ENCODE measurements around the gene ITPR1.

ITPR1 gene

DNA sequence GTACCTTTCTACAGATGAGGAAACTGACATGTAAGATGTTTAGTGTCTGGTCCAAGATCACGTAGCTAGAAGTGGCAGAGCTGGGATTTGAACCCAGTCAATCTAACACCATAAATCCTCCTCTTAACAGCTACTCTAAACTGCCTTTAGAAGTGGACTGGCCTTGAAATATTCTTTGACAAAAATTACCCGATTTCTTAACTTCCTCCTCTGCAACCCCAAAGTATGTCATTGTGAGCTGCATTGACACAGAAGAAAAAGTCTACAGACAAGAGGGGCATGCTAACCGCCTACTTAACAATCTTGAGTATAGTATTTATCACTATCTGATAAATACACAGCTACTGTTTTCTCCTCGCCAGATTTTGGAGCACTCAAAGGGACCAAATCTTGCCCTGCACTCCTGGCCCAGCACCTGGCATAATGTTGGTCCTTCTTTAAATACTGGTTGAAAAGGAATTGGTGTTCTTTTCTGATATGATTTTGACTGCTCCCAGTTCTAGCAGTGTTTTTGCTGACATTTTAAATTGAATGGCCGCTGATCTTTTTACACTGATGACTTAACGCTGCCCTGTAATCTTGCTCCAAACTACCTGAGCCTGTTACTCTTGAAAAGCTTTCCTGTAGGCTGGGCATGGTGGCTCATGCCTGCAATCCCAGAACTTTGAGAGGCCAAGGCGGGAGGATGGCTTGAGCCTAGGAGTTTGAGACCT lies 36.9 kb downstream of the ITPR1 start:
- no peak overlapping the region for H3K4me3 ChIP-seq (ENCODE audit: low read depth, low read length)
- no peaks in the 10 kb centered on the region for H3K36me3 ChIP-seq (replicated peaks)
- DNase-seq, result no peak
- H3K27ac ChIP-seq, result no peak overlapping the region
- no peaks in the 10 kb centered on the region for H3K27me3 ChIP-seq (replicated peaks)
- TF ChIP-seq, protein P1, sequence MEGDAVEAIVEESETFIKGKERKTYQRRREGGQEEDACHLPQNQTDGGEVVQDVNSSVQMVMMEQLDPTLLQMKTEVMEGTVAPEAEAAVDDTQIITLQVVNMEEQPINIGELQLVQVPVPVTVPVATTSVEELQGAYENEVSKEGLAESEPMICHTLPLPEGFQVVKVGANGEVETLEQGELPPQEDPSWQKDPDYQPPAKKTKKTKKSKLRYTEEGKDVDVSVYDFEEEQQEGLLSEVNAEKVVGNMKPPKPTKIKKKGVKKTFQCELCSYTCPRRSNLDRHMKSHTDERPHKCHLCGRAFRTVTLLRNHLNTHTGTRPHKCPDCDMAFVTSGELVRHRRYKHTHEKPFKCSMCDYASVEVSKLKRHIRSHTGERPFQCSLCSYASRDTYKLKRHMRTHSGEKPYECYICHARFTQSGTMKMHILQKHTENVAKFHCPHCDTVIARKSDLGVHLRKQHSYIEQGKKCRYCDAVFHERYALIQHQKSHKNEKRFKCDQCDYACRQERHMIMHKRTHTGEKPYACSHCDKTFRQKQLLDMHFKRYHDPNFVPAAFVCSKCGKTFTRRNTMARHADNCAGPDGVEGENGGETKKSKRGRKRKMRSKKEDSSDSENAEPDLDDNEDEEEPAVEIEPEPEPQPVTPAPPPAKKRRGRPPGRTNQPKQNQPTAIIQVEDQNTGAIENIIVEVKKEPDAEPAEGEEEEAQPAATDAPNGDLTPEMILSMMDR (IDR thresholded peaks at IDR 0.05; ENCODE audit: low read depth, low read length, missing control alignments), result no peak
- in situ Hi-C loops (cut with HindIII; ENCODE audit: low pct_ligation_motif_present, low sequenced_read_pairs), result no loop called here

DNA sequence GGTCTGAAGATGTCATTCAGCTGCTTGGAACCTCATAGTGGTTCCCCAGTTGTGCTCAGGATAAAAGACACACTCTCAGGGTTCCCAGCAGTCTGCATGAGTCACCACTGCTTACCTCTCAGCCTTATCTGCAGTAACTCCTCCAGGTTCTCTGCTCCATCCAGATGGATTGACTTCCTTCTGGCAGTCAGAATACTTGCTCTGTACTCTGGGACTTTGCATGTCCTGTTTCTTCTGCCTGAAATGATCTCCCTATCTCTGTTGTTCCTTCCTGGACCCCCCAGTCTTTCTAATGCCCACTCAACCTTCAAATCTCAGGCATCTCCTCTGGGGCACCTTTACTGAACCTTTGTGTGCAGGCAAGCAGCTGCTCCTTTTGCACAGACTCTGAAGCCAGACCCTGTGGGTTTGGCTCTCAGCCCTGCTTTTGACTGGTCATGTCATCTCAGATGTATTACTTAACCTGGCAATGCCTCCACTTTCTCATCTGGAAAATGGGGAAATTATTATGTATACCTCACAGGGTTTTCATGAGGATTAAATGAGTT lies 38.4 kb downstream of the ITPR1 start:
- Histone ChIP-seq H3K27me3 (replicated peaks) (no peaks in the 10 kb centered on the region), H3K4me3 (ENCODE audit: low read depth, low read length) (no peak overlapping the region), H3K36me3 (replicated peaks) (no peaks in the 10 kb centered on the region), H3K27ac (no peak overlapping the region)
- in situ Hi-C loops (cut with HindIII; ENCODE audit: low pct_ligation_motif_present, low sequenced_read_pairs), result no loop called here
- TF ChIP-seq, protein P1 (IDR thresholded peaks at IDR 0.05; ENCODE audit: low read depth, low read length, missing control alignments), result no peak
- DNase-seq, result no peak

DNA sequence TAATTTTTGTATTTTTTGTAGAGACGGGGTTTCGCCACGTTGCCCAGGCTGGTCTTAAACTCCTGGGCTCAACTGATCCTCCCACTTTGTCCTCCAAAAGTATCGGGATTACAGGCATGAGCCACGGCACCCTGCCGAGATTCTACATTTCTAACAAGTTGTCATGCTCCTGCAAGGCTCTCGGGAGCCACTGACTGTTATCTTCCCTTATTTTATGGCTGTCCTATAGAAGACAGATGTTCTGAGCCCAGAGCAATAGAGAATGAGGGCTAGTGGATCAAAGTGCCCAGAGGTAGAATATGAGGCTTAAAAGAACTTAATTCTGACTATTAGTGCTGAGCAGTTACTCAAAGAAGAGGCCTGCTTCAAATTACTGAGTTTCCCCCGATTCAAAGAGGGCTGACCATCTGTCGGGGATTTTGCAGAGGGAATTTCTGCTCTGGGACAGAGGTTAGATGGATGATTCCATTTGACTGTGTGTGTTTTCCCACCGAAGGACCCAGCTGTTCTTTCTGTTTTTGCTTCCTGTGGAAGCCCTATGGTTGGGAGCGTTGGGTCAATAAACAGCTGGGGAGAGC lies 39.5 kb downstream of the ITPR1 start:
- DNase-seq, result no peak
- no peaks in the 10 kb centered on the region for H3K27me3 ChIP-seq (replicated peaks)

DNA sequence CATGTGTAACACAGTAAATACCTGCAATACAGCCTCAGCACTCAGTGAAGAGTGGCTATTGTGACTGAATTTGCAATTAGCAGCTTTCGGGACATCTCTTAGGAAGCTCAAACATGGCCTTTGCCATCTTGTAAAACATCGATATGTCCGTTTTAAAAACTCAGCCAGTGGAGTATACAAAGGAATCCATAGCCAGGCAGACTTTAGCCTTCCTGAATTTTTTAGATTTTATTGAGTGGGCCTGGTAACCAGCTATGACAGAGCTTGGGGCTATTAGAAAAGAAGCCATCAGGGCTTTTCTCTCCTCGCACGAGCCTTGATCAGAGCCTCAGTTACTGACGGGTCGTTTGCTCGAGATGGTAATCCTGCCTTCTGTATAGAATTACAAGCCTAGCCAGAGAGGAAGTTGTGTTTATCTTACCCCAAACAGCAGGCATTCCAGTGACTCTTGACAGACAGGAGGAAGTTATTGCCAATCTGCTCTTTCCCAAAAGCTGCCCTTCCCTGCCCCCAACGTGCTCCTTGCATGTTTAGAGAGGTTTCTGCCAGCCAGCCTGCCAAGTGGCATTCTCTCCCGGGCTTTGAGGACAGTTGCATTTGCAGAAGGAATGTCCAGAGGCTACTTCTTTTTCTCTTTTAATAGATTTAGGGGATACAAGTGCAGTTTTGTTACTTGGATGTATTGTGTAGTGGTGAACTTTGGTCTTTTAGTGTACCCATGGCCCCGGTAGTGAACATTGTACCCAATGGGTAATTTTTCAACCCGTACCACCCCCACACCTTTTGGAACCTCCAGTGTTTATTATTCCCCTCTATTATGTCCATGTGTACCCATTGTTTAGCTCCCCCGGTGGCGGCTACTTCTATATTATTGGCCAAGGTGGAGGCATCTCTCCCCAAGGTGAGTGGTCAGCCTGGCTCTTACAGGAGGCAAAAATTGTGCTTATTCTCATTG lies 40.6 kb downstream of the ITPR1 start:
- DNase-seq, result no peak
- H3K27ac ChIP-seq, result no peak overlapping the region
- no peaks in the 10 kb centered on the region for H3K27me3 ChIP-seq (replicated peaks)
- no peaks in the 10 kb centered on the region for H3K36me3 ChIP-seq (replicated peaks)
- in situ Hi-C loops (cut with HindIII; ENCODE audit: low pct_ligation_motif_present, low sequenced_read_pairs), result no loop called here
- no peak overlapping the region for H3K4me3 ChIP-seq (ENCODE audit: low read depth, low read length)
- TF ChIP-seq, protein P1 (IDR thresholded peaks at IDR 0.05; ENCODE audit: low read depth, low read length, missing control alignments), result peak; percentile 14

More for the DNA sequence above, 39.5 kb downstream of the ITPR1 start:
- H3K27ac ChIP-seq, result no peak overlapping the region
- TF ChIP-seq, protein P1 (IDR thresholded peaks at IDR 0.05; ENCODE audit: low read depth, low read length, missing control alignments), result no peak
- no peak overlapping the region for H3K4me3 ChIP-seq (ENCODE audit: low read depth, low read length)
- in situ Hi-C loops (cut with HindIII; ENCODE audit: low pct_ligation_motif_present, low sequenced_read_pairs), result no loop called here
- H3K36me3 ChIP-seq (replicated peaks), result no peaks in the 10 kb centered on the region

DNA sequence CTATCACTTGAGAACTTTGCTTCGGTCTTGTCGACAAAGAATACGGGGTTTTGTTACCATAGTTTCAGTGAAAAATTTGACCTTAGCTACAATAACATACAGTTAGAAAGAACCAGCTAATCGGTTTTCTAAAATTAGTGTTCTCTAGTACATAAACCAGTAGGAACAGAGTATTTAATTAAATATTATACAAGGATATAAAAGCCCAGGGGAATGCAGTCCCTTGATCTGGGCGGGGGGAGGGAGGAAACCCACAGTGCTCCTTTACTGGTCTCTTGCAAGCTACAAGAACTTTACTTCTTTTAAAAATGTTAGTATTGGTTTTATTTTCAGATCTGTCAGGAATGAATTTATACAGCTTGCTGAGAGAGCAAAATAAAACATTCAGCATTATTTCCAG lies 41.8 kb downstream of the ITPR1 start:
- DNase-seq, result no peak
- TF ChIP-seq, protein P1 (IDR thresholded peaks at IDR 0.05; ENCODE audit: low read depth, low read length, missing control alignments), result no peak
- H3K4me3 ChIP-seq (ENCODE audit: low read depth, low read length), result no peak overlapping the region

More for the DNA sequence above, 41.8 kb downstream of the ITPR1 start:
- no peak overlapping the region for H3K27ac ChIP-seq
- no peaks in the 10 kb centered on the region for H3K27me3 ChIP-seq (replicated peaks)
- in situ Hi-C loops (cut with HindIII; ENCODE audit: low pct_ligation_motif_present, low sequenced_read_pairs), result no loop called here
- H3K36me3 ChIP-seq (replicated peaks), result no peaks in the 10 kb centered on the region
